Measurements from ENCODE around the gene RSBN1.

GRCh38 chr1:113749402-113749801 is 62.9 kb downstream of the RSBN1 start:
- TF ChIP-seq REST (tag by site-specific recombination; IDR thresholded peaks at IDR 0.05) (no peak), OSR2 (tag by site-specific recombination; IDR thresholded peaks at IDR 0.05) (no peak), ZNF132 (tag by site-specific recombination; IDR thresholded peaks at IDR 0.05; ENCODE audit: borderline replicate concordance) (no peak), ZNF600 (tag by site-specific recombination; IDR thresholded peaks at IDR 0.05) (no peak), ZNF639 (tag by site-specific recombination; IDR thresholded peaks at IDR 0.05) (no peak), ATF2 (tag by site-specific recombination; IDR thresholded peaks at IDR 0.05; ENCODE audit: low read depth) (no peak), SETDB1 (IDR thresholded peaks at IDR 0.05; ENCODE audit: insufficient read length, low read length) (no peak), MZF1 (tag by site-specific recombination; IDR thresholded peaks at IDR 0.05; ENCODE audit: borderline replicate concordance) (no peak)
- TF ChIP-seq, protein P1, sequence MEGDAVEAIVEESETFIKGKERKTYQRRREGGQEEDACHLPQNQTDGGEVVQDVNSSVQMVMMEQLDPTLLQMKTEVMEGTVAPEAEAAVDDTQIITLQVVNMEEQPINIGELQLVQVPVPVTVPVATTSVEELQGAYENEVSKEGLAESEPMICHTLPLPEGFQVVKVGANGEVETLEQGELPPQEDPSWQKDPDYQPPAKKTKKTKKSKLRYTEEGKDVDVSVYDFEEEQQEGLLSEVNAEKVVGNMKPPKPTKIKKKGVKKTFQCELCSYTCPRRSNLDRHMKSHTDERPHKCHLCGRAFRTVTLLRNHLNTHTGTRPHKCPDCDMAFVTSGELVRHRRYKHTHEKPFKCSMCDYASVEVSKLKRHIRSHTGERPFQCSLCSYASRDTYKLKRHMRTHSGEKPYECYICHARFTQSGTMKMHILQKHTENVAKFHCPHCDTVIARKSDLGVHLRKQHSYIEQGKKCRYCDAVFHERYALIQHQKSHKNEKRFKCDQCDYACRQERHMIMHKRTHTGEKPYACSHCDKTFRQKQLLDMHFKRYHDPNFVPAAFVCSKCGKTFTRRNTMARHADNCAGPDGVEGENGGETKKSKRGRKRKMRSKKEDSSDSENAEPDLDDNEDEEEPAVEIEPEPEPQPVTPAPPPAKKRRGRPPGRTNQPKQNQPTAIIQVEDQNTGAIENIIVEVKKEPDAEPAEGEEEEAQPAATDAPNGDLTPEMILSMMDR (tag by site-specific recombination; IDR thresholded peaks at IDR 0.05) = no peak
- TF ChIP-seq, protein P2, sequence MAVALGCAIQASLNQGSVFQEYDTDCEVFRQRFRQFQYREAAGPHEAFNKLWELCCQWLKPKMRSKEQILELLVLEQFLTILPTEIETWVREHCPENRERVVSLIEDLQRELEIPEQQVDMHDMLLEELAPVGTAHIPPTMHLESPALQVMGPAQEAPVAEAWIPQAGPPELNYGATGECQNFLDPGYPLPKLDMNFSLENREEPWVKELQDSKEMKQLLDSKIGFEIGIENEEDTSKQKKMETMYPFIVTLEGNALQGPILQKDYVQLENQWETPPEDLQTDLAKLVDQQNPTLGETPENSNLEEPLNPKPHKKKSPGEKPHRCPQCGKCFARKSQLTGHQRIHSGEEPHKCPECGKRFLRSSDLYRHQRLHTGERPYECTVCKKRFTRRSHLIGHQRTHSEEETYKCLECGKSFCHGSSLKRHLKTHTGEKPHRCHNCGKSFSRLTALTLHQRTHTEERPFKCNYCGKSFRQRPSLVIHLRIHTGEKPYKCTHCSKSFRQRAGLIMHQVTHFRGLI (tag by site-specific recombination; IDR thresholded peaks at IDR 0.05) = no peak

Data from HEK293 (cell line).